Endothelial cell of umbilical vein (primary cell): Measurements from ENCODE around the gene LAX1. TPM values are rescaled to one million over a fixed set of nuclear protein-coding genes. Genes with fewer than 3 reads are reported as not detected.
"Not testable (repeated sequence)": the region's sequence is repeated elsewhere in the genome, so short reads cannot be mapped to it uniquely, and the experiment has no call there.

Experiments used
- BruUV-seq: library from RNA; stranded (reverse); fragments of 400-500 nt; replicated peaks from 2 replicates; lab custom pipeline; 2021; lab: Mats Ljungman, UMichigan
- CTCF ChIA-PET: fragments of 300-600, 350-600 bp; sonication (Branson Sonifier 250); formaldehyde crosslinking; loops from one replicate; lab custom pipeline; 2021; ENCODE audit warnings: antibody characterized with exemption, inconsistent platforms; lab: Charles Lee
- POLR2A ChIA-PET: fragments of 300-600, 350-600 bp; sonication (Branson Sonifier 250); formaldehyde crosslinking; loops from one replicate; lab custom pipeline; 2021; ENCODE audit warnings: antibody characterized with exemption, inconsistent platforms; lab: Charles Lee
- DNase-seq: peaks from one replicate; pipeline ENCODE4 v3.0.0-alpha.2; 2011; ENCODE audit warnings: low read depth, low spot score
- FAIRE-seq: peaks from 2 replicates; lab custom pipeline; 2011; peaks lifted over from hg19 to GRCh38; lab: Jason Lieb, UNC
- H2AFZ ChIP-seq: 2 replicates; pipeline ENCODE4 v1.6.0; 2012; ENCODE audit warnings: low read depth, low read length, control low read depth, inconsistent platforms
- H3K27ac ChIP-seq: 2 replicates; pipeline ENCODE4 v1.5.1; 2011; ENCODE audit warnings: low read depth, mild to moderate bottlenecking, control low read depth, low read length, moderate library complexity; ENCODE audit not compliant: insufficient read depth
- H3K27me3 ChIP-seq, 2 experiments: 2 replicates each; pipeline versions ENCODE4 v1.6.0 to v1.6.1; 2011; ENCODE audit warnings: low read length in 2 of 2, mixed read lengths in 1 of 2; ENCODE audit not compliant: control insufficient read depth in 2 of 2, insufficient read depth in 2 of 2
- H3K36me3 ChIP-seq, 2 experiments: 2 replicates in 1 of 2; 3 replicates in 1 of 2; pipeline ENCODE4 v1.5.1; 2011; ENCODE audit warnings: low read length in 2 of 2, mild to moderate bottlenecking in 1 of 2, moderate library complexity in 1 of 2; ENCODE audit not compliant: control insufficient read depth in 2 of 2, insufficient read depth in 2 of 2; ENCODE audit errors: extremely low read depth in 1 of 2
- H3K4me1 ChIP-seq: 3 replicates; pipeline ENCODE4 v1.5.1; 2011; ENCODE audit warnings: mild to moderate bottlenecking, low read length; ENCODE audit not compliant: control insufficient read depth, insufficient read depth; ENCODE audit errors: extremely low read depth
- H3K4me2 ChIP-seq: 2 replicates; pipeline ENCODE4 v1.6.1; 2011; ENCODE audit warnings: low read length, control low read depth, mixed read lengths; ENCODE audit not compliant: insufficient read depth
- H3K4me3 ChIP-seq, 3 experiments: fragments of 200-600 bp in 1 of 3; sonication (generic), shearing (Covaris generic) in 1 of 3; replicated peaks in 1 of 3; 2 replicates each; pipeline ENCODE4 v1.5.1; 2011 to 2016; ENCODE audit warnings: control low read depth in 3 of 3, low read length in 3 of 3, mild to moderate bottlenecking in 2 of 3, inconsistent platforms in 1 of 3, low read depth in 1 of 3, moderate library complexity in 1 of 3; ENCODE audit not compliant: insufficient read depth in 1 of 3
- H3K79me2 ChIP-seq: 2 replicates; pipeline ENCODE4 v1.6.0; 2012; ENCODE audit warnings: low read length, inconsistent platforms; ENCODE audit not compliant: control insufficient read depth, insufficient read depth
- H3K9ac ChIP-seq: replicated peaks from 2 replicates; pipeline ENCODE3; 2011; ENCODE audit warnings: low read length, control low read depth; ENCODE audit not compliant: insufficient read depth; ENCODE audit errors: extremely low read depth
- H3K9me1 ChIP-seq: replicated peaks from 3 replicates; pipeline ENCODE4 v1.6.0; 2011; ENCODE audit warnings: mild to moderate bottlenecking, low read length; ENCODE audit not compliant: control insufficient read depth, insufficient read depth; ENCODE audit errors: extremely low read depth
- H3K9me3 ChIP-seq: replicated peaks from 2 replicates; pipeline ENCODE4 v1.5.1; 2012; ENCODE audit warnings: low read length, inconsistent platforms; ENCODE audit not compliant: control insufficient read depth, insufficient read depth
- H4K20me1 ChIP-seq: replicated peaks from 2 replicates; pipeline ENCODE3; 2011; ENCODE audit warnings: mild to moderate bottlenecking, low read length; ENCODE audit not compliant: control insufficient read depth, insufficient read depth; ENCODE audit errors: extremely low read depth
- EZH2 ChIP-seq: IDR thresholded peaks from 2 replicates; pipeline ENCODE4 v1.6.1; 2012; ENCODE audit warnings: borderline replicate concordance, low read depth, mild to moderate bottlenecking, moderate library complexity, low read length, inconsistent platforms; ENCODE audit not compliant: severe bottlenecking
- FOS ChIP-seq: IDR thresholded peaks from 2 replicates; pipeline ENCODE4 v1.6.1; 2011; ENCODE audit warnings: mild to moderate bottlenecking, low read length, moderate library complexity, borderline replicate concordance; ENCODE audit not compliant: insufficient read depth
- GATA2 ChIP-seq: IDR thresholded peaks from 2 replicates; pipeline ENCODE4 v1.7.0; 2011; ENCODE audit warnings: low read depth, mild to moderate bottlenecking, moderate library complexity, mixed read lengths, low read length; ENCODE audit not compliant: insufficient read length, insufficient read depth
- JUN ChIP-seq: IDR thresholded peaks from 2 replicates; pipeline ENCODE4 v1.6.1; 2011; ENCODE audit warnings: borderline replicate concordance, low read depth; ENCODE audit not compliant: insufficient read length, insufficient read depth
- MAX ChIP-seq: IDR thresholded peaks from 2 replicates; pipeline ENCODE4 v1.6.1; 2011; ENCODE audit not compliant: insufficient read depth, insufficient read length
- MYC ChIP-seq: IDR thresholded peaks from one replicate; pipeline ENCODE4 v1.6.1; 2011; ENCODE audit warnings: mild to moderate bottlenecking, low read depth, low read length
- POLR2A ChIP-seq: IDR thresholded peaks from 2 replicates; pipeline ENCODE4 v1.6.1; 2012; ENCODE audit warnings: low read depth, mild to moderate bottlenecking, control low read depth, low read length
- POLR2AphosphoS5 ChIP-seq: IDR thresholded peaks from 2 replicates; pipeline ENCODE4 v1.6.1; 2012; ENCODE audit warnings: low read depth, mild to moderate bottlenecking, control low read depth, low read length, moderate library complexity; ENCODE audit not compliant: insufficient read depth
- dilution Hi-C: fragments of 300-500 bp; cut with MboI; formaldehyde crosslinking; loops from one replicate; pipeline ENCODE4 v1.15.0; 2019; ENCODE audit warnings: low sequenced_read_pairs; ENCODE audit not compliant: extremely low pct_ligation_motif_present
- intact Hi-C: fragments of 100-400 bp; cut with micrococcal nuclease; formaldehyde crosslinking; loops from one replicate; pipeline ENCODE4 v1.10.0; 2022
- polyA plus RNA-seq, 4 experiments: library from polyadenylated mRNA; depleted of rRNA in 3 of 4; stranded (reverse) in 3 of 4; unstranded in 1 of 4; fragments of >200 nt; gene quantifications; 2 replicates each; pipeline versions ENCODE4 v1.2.1 to v1.2.3, GENCODE V29; 2011 to 2012; ENCODE audit warnings: missing spikeins in 1 of 4
- total RNA-seq: library from RNA; stranded (reverse); gene quantifications from 2 replicates; pipeline ENCODE4 v1.2.3, GENCODE V29; 2021
- TF ChIP-seq, protein P1 (sequence below), 2 donors: IDR thresholded peaks; 1 replicate in 1 of 2; 2 replicates in 1 of 2; pipeline ENCODE4 v1.5.1; 2011; ENCODE audit warnings: low read length in 2 of 2, mild to moderate bottlenecking in 2 of 2, moderate library complexity in 2 of 2, control low read depth in 1 of 2, inconsistent platforms in 1 of 2, low read depth in 1 of 2; ENCODE audit not compliant: insufficient read depth in 1 of 2; ENCODE audit errors: extremely low read depth in 1 of 2

The LAX1 gene
- total and polyA plus RNA-seq, 2 donors (not counting 3 experiments of a cell fraction or from before 2014, with no cell fraction given) = not detected

DNA sequence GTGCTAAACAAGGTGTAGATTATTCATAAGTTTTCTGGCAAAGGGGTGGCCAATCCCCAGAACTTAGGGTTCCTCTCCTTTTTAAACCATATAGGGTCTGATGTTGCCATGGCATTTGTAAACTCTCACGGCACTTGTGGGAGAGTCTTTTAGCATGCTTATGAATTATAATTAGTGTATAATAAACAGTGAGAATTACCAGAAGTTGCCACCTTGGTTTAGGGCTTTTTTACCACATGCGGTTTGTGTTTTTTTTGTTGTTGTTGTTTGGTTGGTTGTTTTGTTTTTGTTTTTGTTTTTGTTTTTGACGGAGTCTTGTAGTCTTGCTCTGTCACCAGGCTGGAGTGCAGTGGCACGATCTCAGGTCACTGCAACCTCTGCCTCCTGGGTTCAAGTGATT is 8.9 kb upstream of the LAX1 start:
- no peaks in the 10 kb centered on the region for H3K9me1 ChIP-seq
- H4K20me1 ChIP-seq = no peaks in the 10 kb centered on the region
- ChIA-PET CTCF (no interaction called here), POLR2A (no interaction called here)
- H3K4me2 ChIP-seq = no peak overlapping the region
- no peaks in the 10 kb centered on the region for H3K36me3 ChIP-seq
- H3K4me1 ChIP-seq = peaks cover 4% of the 10 kb centered on the region
- no peak for TF ChIP-seq POLR2AphosphoS5
- no peak for TF ChIP-seq POLR2A
- TF ChIP-seq, protein P1, sequence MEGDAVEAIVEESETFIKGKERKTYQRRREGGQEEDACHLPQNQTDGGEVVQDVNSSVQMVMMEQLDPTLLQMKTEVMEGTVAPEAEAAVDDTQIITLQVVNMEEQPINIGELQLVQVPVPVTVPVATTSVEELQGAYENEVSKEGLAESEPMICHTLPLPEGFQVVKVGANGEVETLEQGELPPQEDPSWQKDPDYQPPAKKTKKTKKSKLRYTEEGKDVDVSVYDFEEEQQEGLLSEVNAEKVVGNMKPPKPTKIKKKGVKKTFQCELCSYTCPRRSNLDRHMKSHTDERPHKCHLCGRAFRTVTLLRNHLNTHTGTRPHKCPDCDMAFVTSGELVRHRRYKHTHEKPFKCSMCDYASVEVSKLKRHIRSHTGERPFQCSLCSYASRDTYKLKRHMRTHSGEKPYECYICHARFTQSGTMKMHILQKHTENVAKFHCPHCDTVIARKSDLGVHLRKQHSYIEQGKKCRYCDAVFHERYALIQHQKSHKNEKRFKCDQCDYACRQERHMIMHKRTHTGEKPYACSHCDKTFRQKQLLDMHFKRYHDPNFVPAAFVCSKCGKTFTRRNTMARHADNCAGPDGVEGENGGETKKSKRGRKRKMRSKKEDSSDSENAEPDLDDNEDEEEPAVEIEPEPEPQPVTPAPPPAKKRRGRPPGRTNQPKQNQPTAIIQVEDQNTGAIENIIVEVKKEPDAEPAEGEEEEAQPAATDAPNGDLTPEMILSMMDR (IDR thresholded peaks at IDR 0.05; ENCODE audit: extremely low read depth in 1 of 2, insufficient read depth in 1 of 2, low read depth in 1 of 2, low read length in 2 of 2) = no peak
- no peak for TF ChIP-seq EZH2
- no peak for TF ChIP-seq MYC
- TF ChIP-seq MAX = no peak
- no peak for TF ChIP-seq JUN
- TF ChIP-seq FOS = no peak
- no peak for TF ChIP-seq GATA2
- H3K4me3 ChIP-seq = no peak overlapping the region
- H3K9me3 ChIP-seq = no peaks in the 10 kb centered on the region
- no peaks in the 10 kb centered on the region for H3K79me2 ChIP-seq
- no peaks in the 10 kb centered on the region for H3K27me3 ChIP-seq
- no peak for DNase-seq
- no peak overlapping the region for H3K9ac ChIP-seq
- dilution Hi-C loops = no loop called here
- no peak overlapping the region for H3K27ac ChIP-seq
- intact Hi-C loops = no loop called here
- BruUV-seq = no TSS peak
- FAIRE-seq = no peak
- H2AFZ ChIP-seq = no peak overlapping the region

DNA sequence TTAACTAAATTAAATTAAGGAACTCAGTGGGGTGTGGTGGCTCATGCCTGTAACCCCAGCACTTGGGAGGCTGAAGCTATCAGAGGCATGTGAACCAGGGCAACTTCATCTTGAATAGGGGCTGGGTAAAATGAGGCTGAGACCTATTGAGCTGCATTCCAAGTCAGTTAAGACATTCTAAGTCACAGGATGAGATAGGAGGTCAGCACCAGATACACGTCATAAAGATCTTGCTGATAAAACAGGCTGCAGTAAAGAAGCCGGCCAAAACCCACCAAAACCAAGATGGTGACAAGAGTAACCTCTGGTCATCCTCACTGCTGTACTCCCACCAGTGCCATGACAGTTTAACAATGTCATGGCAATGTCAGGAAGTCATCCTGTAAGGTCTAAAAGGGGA is 6.2 kb upstream of the LAX1 start:
- H2AFZ ChIP-seq, H4K20me1 ChIP-seq, H3K4me2 ChIP-seq, H3K4me3 ChIP-seq, H3K27me3 ChIP-seq, H3K9ac ChIP-seq, H3K27ac ChIP-seq, H3K4me1 ChIP-seq, DNase-seq, CTCF ChIA-PET, H3K36me3 ChIP-seq, H3K79me2 ChIP-seq, BruUV-seq, H3K9me1 ChIP-seq, POLR2A ChIA-PET, intact Hi-C loops, FAIRE-seq, dilution Hi-C loops, H3K9me3 ChIP-seq: not testable (repeated sequence)
